HT1080 (cell line): ENCODE results near the gene PRDM9. TPM values are rescaled to one million over a fixed set of nuclear protein-coding genes. Genes with fewer than 3 reads are reported as not detected.
"Not testable (repeated sequence)": the region's sequence is repeated elsewhere in the genome, so short reads cannot be mapped to it uniquely, and the experiment has no call there.

Experiments
- DNase-seq: peaks from one replicate; pipeline ENCODE4 v3.0.0-alpha.2; 2015; ENCODE audit warnings: low read depth
- polyA plus RNA-seq, 2 experiments: library from polyadenylated mRNA; depleted of rRNA; stranded (reverse); fragments of >200 nt; gene quantifications; 2 replicates each; pipeline ENCODE4 v1.2.3, GENCODE V29; 2015
- total RNA-seq: library from RNA; depleted of rRNA; stranded (reverse); fragments of >200 nt; shearing (Covaris generic); gene quantifications from 2 replicates; pipeline ENCODE4 v1.2.3, GENCODE V29; 2014; rRNA removed

Gene PRDM9
- total RNA-seq, result not detected in 2 replicates
- polyA plus RNA-seq (2015; cell fraction: cytosol; rRNA removed), result not detected in 2 replicates
- 0.18 TPM in 1 of 2 replicates, not detected in the other for polyA plus RNA-seq (2015; cell fraction: nucleus; rRNA removed)

DNA sequence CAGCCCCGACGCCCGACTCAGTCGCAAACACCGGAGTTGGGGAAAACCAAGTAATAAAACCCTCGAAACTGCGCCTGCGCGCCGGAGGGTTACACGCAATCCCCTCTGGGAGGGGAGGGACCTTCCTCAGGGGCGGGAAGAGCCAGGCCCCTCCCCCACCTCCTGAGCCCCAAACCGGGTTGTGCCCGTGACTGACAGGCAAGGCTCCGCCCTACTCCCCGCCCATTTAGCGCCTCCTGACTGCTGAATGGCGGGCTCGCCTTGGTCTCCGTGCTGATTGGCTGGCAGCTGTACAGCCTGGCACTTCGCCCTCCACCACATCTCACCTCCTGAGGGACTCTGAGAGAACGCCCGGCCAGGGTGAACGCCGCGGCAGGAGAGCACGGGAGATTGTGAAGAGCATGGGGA is at the start of gene PRDM9:
PRDM9 (plus strand) TSS at position 332 of the 408 bp plus-strand sequence. CDS start 1,425 bp downstream, outside the sequence.
- DNase-seq, result no peak

DNA sequence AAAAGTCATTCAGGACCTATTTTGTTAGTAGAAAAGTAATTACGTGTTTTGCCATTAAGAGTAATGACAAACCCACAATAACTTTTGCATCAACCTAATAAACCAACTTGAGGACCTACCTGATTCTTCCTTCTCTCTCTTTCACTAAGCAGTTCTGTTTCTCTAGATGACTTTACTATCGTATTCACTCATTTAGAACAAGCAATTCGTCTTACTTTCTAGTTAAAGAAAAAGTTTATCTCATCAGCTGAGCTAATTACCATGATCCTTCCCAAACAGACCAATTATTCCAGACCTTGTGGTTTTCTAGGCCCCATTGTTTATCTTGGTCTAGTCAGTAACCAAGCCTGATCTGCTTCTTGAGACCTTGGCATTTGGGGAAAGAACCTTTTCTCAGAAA is 49.6 kb upstream of the PRDM9 start:
- no peak for DNase-seq

DNA sequence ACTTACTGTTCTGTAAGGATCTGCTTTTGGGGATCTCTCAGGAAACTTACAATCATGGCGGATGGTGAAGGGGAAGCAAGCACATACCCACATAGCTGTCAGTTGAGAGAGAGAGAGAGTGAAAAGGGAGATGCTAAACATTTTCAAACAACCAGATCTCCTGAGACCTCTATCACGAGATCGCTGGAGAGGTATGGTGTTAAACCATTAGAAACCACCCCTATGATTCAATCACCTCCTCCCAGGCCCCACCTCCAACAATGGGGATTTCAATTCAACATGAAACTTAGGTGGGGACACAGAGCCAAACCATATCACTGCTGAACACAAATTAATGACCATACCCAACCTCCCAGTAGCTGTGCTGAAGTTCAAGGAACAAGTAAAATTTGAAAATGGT is 48.2 kb upstream of the PRDM9 start:
- no peak for DNase-seq

DNA sequence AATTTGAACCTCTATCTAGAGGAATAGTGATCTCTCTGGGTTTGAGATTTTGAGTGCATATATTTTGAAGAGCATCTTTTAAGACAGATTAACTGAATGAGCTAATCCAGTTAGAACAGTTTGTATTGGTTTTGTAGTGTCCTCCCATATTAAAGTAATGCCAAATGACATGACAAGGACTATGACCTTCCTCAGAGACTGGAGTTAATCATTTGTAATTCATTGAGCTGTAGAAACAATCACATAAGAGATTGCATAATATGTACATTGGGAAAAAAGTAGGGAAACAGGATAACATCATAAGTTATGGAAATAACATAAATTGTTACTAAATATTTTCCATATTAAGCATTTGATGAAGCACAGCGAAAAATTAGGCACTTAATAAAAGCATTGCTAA is 45.8 kb upstream of the PRDM9 start:
- DNase-seq, result no peak

DNA sequence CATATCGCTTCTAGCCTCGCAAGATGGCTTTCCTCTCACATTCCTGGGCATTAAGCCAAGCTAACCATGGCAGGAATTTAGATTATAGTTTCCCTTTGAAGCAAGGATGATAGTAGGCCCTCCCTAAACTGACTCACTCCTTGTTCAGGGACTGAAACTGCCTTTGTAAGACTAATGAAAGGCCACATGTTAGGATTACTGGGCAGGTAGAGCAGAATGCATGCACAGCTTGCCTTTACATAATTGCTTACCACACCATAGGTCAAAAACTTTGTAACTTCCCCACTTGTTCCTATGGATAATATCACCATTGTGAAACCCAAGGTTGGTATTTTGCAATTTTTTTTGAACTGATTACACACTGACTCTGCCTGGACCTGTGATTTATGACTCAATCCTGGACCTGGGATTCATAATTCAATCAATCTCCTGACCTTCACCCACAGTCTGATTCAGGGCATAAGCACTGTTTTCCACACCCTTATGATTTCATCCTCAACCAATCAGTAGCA is 41.0 kb upstream of the PRDM9 start:
- peak; percentile 89 for DNase-seq

DNA sequence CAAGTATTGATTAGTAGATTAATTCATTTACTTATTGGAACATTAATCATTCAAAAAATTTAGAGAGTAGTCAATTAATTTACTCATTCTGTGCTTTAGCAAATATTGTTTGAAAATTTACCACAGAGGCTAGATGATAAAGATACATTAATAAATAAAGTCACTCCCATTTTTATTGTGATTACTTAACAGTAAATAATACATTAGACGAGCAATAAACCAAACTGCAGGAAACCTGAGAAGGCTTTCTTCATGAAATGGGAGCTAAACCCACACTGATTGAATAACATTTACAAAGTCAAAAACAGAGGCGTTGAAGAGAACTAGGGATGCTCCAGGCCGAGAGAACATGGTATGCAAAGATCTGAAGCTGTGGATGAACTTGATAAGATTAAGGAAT is 38.8 kb upstream of the PRDM9 start:
- DNase-seq, result no peak

DNA sequence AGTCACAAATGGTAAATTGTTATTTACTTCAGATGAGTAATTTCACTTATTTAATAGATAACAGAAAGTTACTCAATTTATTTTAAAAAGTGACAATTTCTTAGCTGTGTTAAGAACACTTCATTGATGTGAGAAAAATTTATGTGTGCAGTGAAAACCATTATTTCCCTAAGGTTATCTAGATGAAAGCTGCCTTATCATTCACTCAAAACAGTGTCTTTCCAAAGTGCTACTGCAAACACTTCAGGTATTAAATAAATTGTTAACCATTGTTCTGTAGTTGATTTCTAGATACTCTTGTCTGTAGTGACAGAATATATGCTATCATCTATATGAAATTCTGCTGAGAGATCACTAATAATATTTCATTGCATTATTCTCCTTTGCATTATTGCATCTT is 33.5 kb upstream of the PRDM9 start:
- DNase-seq, result no peak

DNA sequence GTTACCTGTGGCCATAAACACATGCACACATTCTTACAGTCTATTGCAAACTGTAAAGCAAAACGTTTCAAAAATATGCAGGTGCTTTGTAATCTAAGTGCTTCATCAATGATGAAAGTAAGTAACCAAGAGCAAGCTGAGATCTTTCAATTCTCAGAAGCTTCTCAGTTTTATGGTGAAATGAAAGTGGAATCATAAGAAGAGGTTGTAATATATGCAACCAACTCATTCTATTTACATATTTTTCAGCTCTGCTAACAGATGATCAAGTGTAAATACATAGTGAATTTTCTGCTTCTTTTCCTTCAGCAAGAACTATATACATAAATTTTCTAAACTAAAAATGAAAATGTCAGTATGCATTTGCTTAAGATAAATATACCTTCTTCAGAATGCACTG is 33.1 kb upstream of the PRDM9 start:
- no peak for DNase-seq

DNA sequence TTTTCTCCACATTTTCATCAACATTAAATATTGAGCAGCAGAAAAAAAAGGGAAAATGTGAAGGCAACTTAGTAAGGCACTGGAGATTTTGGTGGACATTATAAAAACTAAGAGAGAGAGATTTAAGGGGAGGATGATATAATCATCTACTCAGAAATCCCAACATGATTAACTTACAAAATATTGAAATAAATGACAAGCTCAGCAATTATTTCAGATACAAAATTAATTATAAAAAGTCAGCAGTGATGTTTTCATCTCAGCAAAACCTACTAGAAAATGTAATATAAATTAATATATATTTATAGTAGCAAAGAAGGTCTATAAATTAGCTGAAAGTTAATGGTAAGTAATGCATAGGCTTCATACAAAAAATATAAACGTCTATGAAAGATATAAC is 30.8 kb upstream of the PRDM9 start:
- no peak for DNase-seq

DNA sequence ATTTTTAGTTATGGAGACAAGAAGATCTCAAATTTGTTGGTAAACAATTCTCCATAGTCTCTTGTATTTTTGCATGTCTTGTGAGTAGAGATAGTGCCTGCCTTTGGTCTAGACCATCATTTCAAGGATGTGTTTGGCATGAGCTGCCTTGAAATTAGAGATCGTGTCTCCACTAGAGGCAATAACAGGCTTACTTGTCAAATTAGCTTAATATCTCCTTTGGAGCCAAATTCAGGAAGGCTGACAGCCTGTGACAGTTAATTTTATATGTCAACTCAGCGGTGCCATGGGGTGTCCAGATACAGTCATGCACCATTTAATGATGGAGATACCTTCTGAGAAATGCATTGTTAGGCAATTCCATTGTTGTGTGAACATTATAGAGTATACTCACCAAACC is 24.8 kb upstream of the PRDM9 start:
- DNase-seq, result no peak

DNA sequence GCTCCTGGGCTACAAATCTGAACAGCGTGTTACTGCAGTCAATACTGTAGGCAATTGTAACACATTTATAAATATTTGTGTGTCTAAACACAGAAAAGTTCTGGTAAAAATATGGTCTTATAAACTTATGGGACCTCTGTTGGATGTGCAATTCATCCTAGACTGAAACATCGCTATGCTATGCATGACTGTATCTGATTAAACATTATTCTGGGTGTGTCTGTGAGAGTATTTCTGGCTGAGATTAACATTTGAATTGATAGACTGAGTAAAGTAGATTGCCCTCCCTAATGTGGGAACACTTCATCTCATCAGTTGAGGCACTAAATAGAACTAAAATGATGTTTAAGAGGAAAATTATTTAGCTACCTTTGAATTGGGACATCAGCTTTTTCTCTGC is 24.3 kb upstream of the PRDM9 start:
- DNase-seq, result no peak

DNA sequence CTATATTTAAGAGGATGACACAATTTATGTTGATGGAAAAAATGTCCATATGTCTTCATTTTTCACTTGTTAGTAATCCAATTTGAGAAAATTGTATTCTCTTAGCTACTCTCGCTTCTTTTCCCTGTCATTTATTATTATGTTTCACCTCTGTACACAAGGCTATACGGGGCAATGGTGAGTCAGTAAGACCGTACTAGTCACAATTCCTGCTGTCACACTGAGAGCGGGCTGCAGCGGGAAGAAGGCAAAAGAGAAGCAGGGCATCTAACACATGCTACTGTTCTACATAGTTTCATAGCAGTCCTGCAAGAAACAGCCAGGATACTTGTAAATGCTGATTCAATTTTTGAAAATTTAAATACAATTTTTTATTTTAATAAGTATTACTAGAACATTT is 23.3 kb upstream of the PRDM9 start:
- DNase-seq, result peak; percentile 14

DNA sequence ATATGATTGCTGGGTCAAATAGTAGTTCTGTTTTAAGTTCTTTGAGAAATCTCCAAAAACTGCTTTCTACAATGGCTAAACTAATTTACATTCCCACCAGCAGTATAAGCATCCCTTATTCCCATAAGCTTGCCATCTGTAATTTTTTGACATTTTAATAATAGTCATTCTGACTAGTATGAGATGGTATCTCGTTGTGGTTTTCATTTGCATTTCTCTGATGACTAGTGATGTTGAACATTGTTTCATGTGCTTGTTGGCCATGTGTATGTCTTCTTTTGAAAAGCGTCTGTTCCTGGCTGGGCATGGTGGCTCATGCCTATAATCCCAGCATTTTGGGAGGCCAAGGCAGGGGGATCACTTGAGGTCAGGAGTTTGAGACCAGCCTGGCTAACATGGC is 21.2 kb upstream of the PRDM9 start:
- peak; percentile 36 for DNase-seq

DNA sequence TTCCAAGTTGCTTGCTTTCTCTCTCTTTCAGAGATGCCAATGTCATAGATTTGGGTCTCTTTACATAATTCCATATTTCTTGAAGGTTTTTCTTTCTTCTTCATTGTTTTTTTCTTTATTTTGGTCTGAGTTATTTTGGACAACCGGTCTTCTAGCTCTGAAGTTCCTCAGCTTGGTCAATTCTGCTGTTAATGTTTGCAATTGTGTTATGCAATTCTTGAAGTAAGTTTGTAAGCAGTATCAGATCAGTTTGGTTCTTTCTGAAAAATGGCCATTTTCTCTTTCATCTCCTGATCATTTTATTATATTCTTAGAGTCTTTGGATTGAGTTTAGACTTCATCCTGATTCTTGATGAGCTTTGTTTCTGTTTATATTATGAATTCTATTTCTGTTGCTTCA is 16.4 kb upstream of the PRDM9 start:
- DNase-seq, result no peak

DNA sequence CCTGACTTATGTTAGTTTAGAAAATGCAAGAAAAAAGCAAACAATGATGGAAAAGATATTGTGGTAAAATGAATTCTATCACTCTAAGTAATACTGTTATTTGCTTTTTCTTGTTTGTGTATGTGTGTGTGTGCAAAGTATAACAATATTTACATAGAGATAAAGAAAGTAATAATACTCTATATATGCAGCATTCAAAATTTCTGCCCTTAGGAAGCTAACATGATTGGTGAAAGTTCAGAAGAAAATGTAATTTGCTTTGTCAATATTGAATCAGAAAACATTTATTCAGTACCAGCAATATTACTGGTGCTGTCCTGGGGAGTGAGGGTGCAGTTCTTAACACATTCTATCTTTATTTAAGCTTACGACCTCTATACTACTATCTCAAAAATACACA is 12.9 kb upstream of the PRDM9 start:
- DNase-seq, result no peak

DNA sequence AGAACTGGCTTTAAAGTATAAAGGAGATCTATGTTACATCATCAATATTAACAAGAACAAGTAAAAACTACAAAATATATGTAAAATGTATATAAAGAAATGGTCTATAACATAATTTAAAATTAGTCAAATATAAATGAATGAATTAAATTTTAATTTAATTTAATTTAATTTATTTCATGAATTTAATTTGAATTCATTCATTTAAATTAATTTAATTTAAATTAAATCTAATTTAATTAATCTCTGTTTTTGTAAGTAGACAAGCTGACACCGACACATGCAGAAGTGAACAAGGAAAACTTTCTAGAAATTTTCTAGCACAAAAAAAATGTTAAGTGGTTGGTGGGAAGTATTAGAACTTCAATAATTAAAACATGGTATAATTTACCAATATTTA is 10.8 kb upstream of the PRDM9 start:
- no peak for DNase-seq

DNA sequence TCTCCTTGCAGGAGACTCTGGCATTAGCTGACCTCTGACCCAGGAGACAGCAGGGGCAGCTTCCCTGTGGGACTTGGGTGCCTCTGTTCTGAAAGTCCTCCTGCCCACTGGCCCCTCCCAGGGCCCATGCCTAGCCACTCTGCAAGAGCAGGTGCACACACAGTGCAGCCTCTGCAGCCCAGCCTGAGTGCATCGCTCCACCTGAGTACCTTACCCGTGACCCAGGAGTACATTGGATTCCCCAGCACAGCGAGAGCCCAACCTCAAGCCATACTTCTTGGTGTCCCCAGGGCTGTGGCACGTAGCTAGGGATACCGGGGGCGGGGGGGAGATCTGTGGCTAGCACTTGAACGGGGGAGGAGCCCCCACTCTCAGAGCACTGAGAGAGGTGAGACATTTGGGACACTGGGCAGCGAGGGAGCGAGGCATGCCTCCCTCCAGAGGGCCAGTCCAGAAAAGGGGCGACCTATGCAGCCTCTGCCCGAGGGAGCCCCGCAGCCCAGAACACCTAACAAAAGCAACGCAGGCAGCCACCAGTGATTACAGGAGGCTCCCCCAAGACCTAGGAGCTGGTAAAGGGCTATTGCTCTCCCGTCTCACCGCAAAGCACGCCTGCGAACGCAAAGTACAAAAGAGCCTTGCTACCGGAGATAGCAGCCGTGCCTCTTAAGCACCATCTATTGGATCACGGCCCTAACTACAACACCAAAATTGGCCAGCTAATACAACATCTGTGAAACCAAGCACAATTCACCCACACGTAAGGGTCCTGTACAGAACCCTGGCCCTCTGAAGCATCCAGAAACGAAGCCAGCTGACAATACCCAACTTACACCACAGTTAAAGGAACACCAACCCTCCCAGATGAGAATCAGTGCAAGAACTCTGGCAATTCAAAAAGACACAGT is 826 bp upstream of the PRDM9 start:
- DNase-seq, result no peak

DNA sequence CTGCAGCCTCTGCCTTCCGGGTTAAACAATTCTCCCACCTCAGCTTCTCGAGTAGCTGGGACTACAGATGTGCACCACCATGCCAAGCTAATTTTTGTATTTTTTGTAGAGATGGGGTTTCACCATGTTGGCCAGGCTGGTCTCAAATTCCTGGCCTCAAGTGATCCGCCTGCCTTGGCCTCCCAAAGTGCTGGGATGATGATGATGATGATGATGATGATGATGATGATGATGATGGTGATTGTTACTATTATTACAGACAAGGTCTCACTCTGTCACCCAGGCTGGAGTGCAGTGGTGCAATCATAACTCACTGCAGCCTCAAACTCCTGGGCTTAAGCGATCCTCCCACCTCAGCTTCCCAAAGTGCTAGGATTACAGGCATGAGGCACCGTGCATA is 3.0 kb downstream of the PRDM9 start:
- DNase-seq, result not testable (repeated sequence)

DNA sequence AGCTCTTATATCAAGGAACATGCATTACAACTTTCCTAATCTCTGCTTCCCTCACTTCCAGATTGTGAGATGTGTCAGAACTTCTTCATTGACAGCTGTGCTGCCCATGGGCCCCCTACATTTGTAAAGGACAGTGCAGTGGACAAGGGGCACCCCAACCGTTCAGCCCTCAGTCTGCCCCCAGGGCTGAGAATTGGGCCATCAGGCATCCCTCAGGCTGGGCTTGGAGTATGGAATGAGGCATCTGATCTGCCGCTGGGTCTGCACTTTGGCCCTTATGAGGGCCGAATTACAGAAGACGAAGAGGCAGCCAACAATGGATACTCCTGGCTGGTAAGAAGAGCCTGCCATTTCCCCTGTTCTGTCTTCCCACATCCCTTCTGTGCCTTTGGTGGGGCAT is 15.1 kb downstream of the PRDM9 start:
- no peak for DNase-seq

DNA sequence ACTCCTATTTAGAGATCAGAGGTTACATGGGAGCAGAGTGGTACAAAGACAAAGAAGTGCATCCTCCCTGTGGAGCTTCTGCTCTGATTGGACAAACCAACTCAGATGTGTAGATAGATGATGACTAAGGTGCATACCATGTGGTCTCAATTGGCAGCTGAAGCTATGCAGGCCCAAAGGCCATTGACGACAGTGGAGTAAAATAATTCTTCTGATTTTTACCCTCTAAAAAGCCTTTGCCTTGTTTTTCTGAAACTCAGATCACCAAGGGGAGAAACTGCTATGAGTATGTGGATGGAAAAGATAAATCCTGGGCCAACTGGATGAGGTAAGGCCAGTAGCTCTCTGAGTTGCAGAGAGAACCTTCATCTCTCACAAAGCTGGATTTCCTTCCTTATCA is 15.6 kb downstream of the PRDM9 start:
- DNase-seq, result no peak

DNA sequence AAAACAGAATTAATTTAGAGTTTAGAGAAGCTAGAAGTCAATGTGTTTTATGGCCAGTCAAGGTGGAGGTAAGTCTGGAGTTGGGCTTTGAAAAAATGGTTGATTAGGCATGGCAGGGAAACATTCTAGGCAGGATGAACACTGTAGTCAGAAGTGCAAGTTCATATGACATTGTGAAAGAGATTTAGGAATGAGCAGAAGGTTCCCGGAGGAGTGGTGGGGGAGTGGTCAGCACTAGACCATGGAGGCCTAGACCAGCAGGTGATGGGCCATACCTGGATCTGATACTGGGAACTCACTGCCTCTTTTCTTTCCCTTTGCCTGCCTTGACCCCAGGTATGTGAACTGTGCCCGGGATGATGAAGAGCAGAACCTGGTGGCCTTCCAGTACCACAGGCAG is 16.6 kb downstream of the PRDM9 start:
- DNase-seq, result no peak

DNA sequence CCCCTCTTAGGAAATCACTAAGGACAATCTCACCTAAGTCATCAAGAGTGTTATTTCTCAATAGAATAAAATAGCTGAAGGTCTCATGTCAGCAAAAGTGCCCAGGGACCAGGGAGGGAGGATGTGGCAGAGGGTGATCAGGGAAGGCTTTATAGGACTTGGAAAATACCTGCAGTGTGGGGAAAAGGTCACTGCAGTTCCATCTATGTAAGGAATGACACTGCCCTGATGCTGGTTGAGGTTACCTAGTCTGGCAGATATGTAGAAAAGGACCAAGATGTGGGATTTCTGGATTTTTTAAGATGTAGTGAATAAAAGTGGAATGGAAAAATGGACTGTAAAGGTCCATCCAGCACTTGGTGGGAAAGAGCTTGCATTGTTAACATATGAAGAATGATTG is 18.3 kb downstream of the PRDM9 start:
- no peak for DNase-seq

DNA sequence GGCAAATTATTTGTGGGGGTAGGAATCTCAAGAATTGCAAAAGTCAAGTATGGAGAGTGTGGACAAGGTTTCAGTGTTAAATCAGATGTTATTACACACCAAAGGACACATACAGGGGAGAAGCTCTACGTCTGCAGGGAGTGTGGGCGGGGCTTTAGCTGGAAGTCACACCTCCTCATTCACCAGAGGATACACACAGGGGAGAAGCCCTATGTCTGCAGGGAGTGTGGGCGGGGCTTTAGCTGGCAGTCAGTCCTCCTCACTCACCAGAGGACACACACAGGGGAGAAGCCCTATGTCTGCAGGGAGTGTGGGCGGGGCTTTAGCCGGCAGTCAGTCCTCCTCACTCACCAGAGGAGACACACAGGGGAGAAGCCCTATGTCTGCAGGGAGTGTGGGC is 19.2 kb downstream of the PRDM9 start:
- not testable (repeated sequence) for DNase-seq
